ENCODE measurements around the gene PRKAG2. TPM values are rescaled to one million over a fixed set of nuclear protein-coding genes. Genes with fewer than 3 reads are reported as not detected.

The PRKAG2 gene
- total and polyA plus RNA-seq, 2 of the 13 experiments (the other 11 are each of a cell fraction or from before 2014, with no cell fraction given): 0.90 to 1.3 TPM

DNA sequence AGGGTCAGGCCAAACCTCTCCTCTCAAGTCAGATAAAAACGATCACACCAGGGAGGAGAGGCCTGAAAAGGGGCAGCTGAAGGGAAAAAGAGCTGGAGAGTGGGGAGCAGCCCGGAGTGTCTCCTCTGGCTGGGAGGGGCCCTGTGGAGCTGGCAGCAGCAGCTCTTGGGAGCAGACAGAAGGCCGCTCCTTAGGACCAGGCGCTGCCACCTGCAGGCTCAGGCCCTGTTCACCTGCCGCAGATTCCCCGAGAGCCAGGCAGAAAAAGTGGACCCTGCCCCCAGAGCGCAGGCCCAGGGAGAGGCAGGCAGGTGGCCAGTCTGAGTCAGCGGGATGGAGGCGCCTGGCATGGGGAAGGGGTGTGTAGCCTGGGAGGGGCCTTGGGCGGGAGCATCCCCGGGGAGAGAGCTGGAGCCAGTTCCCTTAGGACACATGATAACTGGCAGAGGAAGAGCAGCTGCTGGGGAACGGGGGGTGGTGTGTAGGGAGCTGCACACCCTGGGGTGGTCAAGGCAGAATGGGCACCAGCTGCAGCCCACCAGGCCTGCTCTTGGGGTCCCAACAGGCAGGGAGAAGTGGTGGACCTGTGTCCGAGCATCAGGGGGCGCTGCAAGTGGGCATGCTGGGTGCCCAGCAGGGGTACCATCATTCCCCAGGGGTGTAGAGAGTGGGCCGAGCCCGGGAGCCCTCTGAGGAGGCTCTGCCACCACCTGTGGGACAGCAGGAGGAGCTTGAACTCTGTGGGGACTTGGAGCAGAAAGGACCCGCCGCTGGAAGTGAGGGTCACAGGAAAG is 180.0 kb downstream of the PRKAG2 start:
- WGBS (ENCODE audit: low lambda C conversion rate): 10% methylated on average over 2 of the region's 18 CpGs
- peak; percentile 80 for ATAC-seq
- in situ Hi-C loops (cut with HindIII; ENCODE audit: extremely low pct_ligation_motif_present, low pct_unique_long_range_greater_than_20kb): no loop called here
- FAIRE-seq: no peak
- H3K4me3 ChIP-seq (replicated peaks in 1 of 3; ENCODE audit: insufficient read depth in 1 of 3, low read depth in 2 of 3, low read length in 3 of 3): no peak overlapping the region
- no peak overlapping the region for H3K27ac ChIP-seq (ENCODE audit: extremely low read length, insufficient read depth, low read length)
- no peaks in the 10 kb centered on the region for H3K79me2 ChIP-seq (ENCODE audit: insufficient read depth, low read length)
- no peaks in the 10 kb centered on the region for H3K9me3 ChIP-seq (ENCODE audit: low read length)
- ChIA-PET CTCF (ENCODE audit: low intra/inter-chr PET ratio, low total read pairs) (no interaction called here), POLR2A (no interaction called here)
- peaks cover 1 to 34% of the 10 kb centered on the region in 2 experiments; a peak in 3 of 5 replicates for H3K27me3 ChIP-seq (ENCODE audit: control insufficient read depth in 1 of 2, insufficient read depth in 2 of 2, low read length in 2 of 2)
- H2AFZ ChIP-seq (ENCODE audit: low read length): no peak overlapping the region
- peaks cover 22% of the 10 kb centered on the region for H3K4me1 ChIP-seq (ENCODE audit: insufficient read depth, low read length)
- intact Hi-C loops (cut with micrococcal nuclease; ENCODE audit: unreplicated experiment): no loop called here
- H3K9ac ChIP-seq (ENCODE audit: insufficient read depth, low read depth, low read length): no peak overlapping the region
- no peaks in the 10 kb centered on the region for H3K36me3 ChIP-seq (replicated peaks in 1 of 2; ENCODE audit: control insufficient read depth in 1 of 2, insufficient read depth in 2 of 2, low read length in 2 of 2)
- BruUV-seq (replicated peaks): no TSS peak
- H4K20me1 ChIP-seq (ENCODE audit: insufficient read depth, low read length): no peaks in the 10 kb centered on the region
- H3K4me2 ChIP-seq (ENCODE audit: low read depth, low read length): peak overlapping the region; percentile 8; the same call in 1 of the 2 replicates
- DNase-seq (ENCODE audit: low spot score): peak; percentile 19
- TF ChIP-seq, protein P1, sequence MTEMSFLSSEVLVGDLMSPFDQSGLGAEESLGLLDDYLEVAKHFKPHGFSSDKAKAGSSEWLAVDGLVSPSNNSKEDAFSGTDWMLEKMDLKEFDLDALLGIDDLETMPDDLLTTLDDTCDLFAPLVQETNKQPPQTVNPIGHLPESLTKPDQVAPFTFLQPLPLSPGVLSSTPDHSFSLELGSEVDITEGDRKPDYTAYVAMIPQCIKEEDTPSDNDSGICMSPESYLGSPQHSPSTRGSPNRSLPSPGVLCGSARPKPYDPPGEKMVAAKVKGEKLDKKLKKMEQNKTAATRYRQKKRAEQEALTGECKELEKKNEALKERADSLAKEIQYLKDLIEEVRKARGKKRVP (CRISPR knock-in tag; IDR thresholded peaks at IDR 0.05): no peak
- TF ChIP-seq ZFX (CRISPR knock-in tag; IDR thresholded peaks at IDR 0.05; ENCODE audit: low read depth): peak; percentile 53; the same call in 1 of the 2 replicates
- TF ChIP-seq, protein P2, sequence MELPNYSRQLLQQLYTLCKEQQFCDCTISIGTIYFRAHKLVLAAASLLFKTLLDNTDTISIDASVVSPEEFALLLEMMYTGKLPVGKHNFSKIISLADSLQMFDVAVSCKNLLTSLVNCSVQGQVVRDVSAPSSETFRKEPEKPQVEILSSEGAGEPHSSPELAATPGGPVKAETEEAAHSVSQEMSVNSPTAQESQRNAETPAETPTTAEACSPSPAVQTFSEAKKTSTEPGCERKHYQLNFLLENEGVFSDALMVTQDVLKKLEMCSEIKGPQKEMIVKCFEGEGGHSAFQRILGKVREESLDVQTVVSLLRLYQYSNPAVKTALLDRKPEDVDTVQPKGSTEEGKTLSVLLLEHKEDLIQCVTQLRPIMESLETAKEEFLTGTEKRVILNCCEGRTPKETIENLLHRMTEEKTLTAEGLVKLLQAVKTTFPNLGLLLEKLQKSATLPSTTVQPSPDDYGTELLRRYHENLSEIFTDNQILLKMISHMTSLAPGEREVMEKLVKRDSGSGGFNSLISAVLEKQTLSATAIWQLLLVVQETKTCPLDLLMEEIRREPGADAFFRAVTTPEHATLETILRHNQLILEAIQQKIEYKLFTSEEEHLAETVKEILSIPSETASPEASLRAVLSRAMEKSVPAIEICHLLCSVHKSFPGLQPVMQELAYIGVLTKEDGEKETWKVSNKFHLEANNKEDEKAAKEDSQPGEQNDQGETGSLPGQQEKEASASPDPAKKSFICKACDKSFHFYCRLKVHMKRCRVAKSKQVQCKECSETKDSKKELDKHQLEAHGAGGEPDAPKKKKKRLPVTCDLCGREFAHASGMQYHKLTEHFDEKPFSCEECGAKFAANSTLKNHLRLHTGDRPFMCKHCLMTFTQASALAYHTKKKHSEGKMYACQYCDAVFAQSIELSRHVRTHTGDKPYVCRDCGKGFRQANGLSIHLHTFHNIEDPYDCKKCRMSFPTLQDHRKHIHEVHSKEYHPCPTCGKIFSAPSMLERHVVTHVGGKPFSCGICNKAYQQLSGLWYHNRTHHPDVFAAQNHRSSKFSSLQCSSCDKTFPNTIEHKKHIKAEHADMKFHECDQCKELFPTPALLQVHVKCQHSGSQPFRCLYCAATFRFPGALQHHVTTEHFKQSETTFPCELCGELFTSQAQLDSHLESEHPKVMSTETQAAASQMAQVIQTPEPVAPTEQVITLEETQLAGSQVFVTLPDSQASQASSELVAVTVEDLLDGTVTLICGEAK (IDR thresholded peaks at IDR 0.05): no peak
- TF ChIP-seq, protein P2 (CRISPR knock-in tag; IDR thresholded peaks at IDR 0.05): no peak
- TF ChIP-seq, protein P3, sequence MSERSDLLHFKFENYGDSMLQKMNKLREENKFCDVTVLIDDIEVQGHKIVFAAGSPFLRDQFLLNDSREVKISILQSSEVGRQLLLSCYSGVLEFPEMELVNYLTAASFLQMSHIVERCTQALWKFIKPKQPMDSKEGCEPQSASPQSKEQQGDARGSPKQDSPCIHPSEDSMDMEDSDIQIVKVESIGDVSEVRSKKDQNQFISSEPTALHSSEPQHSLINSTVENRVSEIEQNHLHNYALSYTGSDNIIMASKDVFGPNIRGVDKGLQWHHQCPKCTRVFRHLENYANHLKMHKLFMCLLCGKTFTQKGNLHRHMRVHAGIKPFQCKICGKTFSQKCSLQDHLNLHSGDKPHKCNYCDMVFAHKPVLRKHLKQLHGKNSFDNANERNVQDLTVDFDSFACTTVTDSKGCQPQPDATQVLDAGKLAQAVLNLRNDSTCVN (CRISPR knock-in tag; IDR thresholded peaks at IDR 0.05; ENCODE audit: borderline replicate concordance): no peak
- no peak for TF ChIP-seq ATAD3A (CRISPR knock-in tag; IDR thresholded peaks at IDR 0.05)
- no peak for TF ChIP-seq RBM22 (optimal IDR thresholded peaks at IDR 0.05; ENCODE audit: low read length)
- no peak for TF ChIP-seq FOXP1 (IDR thresholded peaks at IDR 0.05)
- TF ChIP-seq FOXP1 (CRISPR knock-in tag; IDR thresholded peaks at IDR 0.05): no peak
- TF ChIP-seq, protein P4, sequence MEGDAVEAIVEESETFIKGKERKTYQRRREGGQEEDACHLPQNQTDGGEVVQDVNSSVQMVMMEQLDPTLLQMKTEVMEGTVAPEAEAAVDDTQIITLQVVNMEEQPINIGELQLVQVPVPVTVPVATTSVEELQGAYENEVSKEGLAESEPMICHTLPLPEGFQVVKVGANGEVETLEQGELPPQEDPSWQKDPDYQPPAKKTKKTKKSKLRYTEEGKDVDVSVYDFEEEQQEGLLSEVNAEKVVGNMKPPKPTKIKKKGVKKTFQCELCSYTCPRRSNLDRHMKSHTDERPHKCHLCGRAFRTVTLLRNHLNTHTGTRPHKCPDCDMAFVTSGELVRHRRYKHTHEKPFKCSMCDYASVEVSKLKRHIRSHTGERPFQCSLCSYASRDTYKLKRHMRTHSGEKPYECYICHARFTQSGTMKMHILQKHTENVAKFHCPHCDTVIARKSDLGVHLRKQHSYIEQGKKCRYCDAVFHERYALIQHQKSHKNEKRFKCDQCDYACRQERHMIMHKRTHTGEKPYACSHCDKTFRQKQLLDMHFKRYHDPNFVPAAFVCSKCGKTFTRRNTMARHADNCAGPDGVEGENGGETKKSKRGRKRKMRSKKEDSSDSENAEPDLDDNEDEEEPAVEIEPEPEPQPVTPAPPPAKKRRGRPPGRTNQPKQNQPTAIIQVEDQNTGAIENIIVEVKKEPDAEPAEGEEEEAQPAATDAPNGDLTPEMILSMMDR (CRISPR knock-in tag; IDR thresholded peaks at IDR 0.05): peak; percentile 48
